Activated CD4-positive, alpha-beta T cell treated with anti-CD3 and anti-CD28 coated beads for 48 hours (primary cell): ENCODE measurements around the gene TEX261.
A peak's percentile ranks its signal among the peaks of the same experiment; 100 is the strongest.
"Not testable (repeated sequence)": the region's sequence is repeated elsewhere in the genome, so short reads cannot be mapped to it uniquely, and the experiment has no call there.

Source experiments
- DNase-seq: peaks from one replicate; pipeline ENCODE4 v3.0.0-alpha.2; 2020

Gene TEX261

DNA sequence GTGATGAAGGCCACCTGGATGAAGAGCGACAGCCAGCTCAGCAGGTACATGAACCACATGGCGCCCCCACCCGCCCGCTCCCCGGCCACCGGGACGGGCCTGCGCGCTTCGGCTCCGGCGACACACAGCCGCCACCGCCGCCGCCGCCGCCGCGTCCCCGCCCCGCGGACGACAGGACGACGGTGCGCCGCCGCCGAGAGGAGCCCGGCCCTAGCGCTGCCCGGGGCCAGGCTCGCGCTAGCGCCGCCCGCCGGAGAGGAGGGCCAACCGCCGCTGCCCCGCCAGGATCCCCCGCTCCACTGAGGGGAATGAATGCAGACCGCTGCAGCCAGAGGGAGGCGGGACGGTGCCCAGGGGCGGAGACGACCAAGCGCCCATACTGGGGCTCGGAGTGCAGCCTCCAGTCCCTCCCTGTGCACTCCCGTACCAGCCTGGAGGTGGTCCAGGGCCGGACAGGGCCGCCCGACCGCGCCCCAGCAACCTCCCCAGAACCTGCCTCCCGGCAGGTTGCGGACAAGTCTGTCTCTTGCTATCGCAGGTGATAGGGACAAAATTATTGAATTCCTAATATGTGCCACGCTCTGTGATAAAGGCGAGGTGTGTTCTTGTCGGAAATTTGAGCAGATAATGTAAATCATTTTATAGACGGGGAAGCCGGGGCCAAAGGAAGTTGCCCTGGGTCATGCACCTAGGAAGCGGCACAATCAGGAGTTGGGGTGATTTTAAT lies at the start of gene TEX261:
Gene TEX261 (minus strand): TSS at position 175 of the 727 bp plus-strand sequence. CDS start 116 bp downstream, at position 59.
- peak; percentile 94 for DNase-seq

DNA sequence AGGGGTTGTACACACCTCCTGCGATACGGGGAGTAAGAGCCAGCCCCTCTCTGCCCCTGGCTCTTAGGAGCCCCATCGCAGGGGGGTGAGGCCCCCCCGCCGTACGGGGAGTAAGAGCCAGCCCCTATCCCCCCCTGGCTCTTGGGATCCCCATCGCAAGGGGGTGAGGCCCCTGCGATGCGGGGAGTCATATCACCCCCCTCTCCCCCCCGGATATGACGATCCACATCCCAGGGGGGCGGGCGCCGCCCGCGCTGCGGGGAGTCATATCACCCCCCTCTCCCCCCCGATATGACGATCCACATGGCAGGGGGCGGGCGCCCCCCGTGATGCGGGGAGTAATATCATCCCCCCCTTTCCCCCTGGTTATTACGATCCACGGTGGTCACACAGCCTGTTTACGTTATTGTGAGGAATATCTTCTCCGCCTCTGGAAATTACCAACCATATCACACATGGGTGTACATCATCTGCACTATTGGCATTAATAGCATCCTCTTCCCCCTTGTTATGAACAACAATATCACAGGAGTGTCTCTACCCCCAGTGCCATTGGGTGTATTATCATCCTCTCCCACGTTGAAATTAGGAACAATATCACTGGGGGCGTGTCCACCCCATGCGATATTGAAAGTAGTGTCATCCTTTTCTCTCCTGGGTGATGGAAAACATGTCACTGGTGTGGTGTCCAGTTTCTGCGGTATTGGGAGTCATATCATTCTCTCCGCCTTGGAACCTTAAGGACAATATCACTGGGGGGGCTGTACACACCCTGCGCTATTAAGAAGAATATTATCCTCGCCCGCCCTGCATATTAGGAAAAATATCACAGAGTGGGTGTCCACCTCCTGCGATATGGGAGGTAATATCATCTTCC lies 49.1 kb upstream of the TEX261 start:
- DNase-seq: no peak

DNA sequence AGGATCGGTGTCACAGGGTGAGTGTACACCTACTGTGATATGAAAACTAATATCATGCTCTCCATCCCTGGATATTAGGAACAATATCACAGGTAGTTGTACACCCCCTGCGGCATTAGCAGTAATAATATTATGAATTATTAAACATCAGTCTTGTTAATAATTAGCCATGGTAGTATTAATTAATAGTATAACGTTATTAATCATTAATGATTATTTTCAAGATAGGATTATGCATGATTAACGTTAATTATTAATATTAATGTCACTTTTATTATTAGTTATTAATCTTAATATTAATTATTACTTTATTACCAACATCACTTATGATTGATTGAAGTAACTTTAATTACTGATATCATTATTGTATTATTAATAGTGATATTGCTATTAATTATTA lies 47.6 kb upstream of the TEX261 start:
- DNase-seq: no peak

DNA sequence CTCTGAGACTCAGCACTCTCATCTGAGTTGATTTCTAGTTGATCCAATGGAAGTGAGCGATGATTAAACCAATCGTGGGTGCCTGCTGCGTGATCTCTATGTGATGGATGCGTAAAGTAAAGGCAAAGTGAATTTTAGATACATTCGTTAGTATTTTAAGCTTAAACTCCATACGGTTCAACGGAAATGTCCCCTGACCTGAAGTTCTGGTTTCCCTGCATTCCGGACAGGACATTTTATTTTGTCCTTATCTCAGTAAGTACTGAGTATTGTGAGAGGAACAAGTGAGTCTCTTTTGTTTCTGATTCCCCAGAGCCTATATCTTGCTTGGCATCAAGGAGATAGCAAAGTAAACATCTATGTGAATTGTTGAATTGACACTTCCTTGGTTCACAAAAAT lies 41.6 kb upstream of the TEX261 start:
- DNase-seq: not testable (repeated sequence)

DNA sequence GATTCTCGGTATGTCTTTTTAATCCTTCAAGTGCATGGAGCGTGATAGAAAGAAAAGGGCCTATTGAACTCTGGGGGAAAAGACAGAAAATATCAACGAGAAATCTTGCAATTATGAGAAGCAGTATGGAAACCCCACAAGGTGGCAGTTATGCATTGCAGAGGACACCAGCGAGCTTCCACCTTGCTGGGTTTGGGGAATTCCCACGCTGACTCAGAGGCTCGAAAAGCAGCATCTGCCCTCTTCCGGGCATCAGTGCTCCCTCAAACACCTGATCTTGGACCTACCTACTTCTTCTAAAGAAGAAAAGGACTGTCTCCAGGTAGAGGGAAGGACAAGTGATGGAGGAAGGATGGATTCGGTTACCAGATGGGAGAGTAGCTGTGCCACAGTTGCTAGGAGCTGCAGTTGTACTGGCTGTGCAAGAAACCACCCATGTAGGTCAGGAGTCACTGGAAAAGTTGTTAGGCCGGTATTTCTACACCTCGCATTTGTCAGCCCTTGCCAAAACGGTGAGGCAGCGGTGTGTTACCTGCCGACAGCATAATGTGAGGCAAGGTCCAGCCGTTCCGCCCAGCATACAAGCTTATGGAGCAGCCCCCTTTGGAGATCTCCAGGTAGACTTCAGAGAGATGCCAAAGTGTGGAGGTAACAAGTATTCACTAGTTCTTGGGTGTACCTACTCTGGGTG lies 29.0 kb upstream of the TEX261 start:
- peak; percentile 80 for DNase-seq

DNA sequence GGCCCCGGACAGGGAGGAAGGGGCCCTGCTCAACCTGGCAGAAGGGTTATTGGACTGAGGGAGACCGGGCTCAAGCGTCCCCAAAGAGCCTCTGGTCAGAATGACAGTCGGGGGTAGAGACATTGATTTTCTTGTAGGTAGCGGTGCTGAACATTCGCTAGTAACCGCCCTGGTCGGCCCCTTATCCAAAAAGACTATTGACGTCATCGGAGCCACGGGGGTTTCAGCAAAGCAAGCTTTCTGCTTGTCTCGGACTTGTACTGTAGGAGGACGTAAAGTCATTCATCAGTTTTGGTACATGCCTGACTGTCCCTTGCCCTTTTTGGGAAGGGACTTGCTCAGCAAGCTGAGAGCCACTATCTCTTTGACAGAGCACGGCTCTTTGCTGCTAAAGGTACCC lies 26.7 kb upstream of the TEX261 start:
- DNase-seq: not testable (repeated sequence)

DNA sequence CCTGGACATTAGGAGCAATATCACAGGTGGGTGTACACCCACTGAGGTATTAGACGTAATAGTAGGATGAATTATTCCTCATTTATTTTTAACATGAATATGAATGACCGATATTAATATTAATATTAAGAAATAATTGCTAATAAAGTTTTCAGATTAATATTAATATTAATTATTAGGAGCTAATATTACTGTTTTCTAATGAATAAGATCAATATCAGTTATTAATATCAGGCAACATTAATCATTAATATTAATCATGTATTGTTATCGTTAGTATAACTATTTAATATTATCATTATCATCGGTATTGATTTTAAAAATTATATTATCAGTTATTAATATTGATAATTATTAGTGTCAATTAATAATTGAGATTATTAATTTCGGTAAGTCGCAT lies 25.3 kb upstream of the TEX261 start:
- not testable (repeated sequence) for DNase-seq

DNA sequence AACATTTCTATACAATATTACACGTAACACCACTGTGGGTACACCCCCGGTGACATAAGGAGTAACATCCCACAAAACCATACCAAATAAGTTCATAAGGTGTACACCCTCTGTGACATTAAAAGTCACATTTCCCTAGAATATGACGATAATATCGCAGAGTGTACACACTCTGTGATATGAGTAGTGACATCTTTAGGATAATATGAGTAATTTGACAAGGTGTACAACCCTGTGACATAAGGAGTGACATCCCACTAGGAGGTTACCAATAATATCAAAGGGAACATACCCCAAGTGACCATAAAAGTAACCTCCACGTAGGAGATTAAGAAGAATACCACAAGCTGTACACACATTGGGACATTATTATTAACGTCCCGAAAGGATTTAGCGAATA lies 24.0 kb upstream of the TEX261 start:
- DNase-seq: no peak

DNA sequence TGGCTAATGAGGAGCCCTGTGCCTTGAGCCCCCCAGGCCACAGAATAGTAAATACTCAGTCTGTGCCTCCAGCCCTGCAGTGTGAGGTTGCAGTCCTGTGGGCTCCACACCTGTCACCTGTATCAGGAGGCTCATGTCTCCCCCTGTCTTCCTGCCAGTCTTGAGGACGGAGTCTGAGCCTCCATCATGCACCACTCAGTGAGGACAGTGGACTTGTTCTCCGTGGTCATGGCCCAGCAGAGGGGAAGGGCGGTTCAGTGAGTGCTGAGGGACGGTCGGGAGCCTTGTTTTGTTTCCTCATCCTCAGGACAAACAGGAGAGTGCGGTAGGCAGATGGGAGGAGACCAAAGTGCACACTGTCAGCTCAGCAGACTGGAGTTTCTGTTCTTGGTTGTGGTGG lies 17.1 kb upstream of the TEX261 start:
- DNase-seq: not testable (repeated sequence)

DNA sequence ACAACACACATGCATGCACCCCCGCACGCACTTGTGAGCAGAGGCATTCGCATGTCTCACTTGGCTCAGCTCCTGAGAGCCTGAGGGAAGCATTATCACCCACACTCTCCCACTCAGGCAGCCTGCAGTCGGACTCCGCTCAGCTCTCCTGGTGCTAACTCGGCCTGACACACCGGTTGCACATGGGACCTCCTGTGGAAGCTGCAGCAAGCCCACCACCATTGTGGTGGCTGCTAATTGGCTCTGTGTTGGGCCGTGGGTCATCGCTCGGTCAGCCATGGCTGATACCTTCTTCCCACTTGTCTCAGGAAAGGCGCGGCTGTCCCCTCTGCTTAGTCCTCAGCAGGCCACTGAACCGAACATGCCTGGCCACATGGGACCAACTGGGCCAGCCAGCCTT lies 13.7 kb upstream of the TEX261 start:
- DNase-seq: no peak

DNA sequence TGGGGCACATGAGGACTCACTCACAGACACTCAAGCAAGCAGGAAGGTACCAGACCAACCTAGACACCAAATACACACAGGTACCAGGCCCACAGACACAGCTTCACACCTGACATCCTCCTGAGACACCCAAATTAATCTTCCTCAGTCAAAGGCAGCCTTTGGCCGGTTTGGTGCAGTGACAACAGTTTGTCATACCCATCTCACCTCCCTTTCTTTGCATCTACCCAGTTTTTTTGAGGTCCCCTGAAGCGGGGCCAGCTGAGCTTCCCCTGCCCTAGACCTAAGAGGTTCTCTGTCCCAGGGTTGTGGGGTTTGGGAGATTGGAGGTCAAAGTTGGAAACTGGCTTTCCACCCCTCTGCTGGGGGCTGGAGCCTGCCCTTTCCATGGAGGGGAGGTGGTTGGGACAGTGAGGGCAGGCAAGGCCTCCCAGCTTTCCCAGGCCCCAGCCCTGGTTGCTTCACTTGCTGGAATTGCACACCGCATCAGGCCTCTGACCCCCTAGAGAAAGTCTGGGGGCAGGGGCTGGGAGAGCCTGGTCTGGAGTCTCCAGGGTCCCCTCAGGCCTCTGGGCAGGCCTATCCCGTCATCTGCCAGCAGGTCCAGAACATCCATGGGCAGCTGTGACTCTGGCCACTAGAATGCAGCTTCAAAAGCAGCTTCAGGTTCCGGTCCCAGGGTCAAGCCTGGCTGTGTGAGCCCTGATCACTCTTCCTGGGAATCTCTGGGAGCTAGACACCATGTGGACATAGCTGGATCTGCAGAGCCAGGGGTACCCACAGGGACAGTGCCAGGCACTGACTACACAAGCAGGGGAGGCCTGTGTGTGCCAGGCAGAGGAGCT lies 12.5 kb upstream of the TEX261 start:
- DNase-seq: no peak

DNA sequence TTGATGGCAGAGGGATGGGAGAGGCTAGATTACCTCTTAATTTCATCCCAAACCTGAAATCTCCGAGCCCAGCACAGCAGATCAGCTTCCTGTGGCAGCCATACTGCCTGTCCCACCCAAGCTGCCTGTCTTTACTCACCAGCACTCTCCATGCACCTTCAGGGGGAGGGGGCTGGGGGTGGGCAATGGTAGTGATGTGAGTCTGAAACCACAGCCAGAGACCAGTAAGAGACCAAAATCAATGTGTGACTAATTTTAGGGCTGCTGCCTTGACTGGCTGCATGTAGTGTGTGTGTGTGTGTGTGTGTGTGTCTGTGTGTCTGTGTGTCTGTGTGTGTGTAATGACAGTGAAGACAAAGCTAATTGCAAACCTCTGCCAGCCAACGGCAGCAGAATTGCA lies 11.7 kb upstream of the TEX261 start:
- DNase-seq: no peak

DNA sequence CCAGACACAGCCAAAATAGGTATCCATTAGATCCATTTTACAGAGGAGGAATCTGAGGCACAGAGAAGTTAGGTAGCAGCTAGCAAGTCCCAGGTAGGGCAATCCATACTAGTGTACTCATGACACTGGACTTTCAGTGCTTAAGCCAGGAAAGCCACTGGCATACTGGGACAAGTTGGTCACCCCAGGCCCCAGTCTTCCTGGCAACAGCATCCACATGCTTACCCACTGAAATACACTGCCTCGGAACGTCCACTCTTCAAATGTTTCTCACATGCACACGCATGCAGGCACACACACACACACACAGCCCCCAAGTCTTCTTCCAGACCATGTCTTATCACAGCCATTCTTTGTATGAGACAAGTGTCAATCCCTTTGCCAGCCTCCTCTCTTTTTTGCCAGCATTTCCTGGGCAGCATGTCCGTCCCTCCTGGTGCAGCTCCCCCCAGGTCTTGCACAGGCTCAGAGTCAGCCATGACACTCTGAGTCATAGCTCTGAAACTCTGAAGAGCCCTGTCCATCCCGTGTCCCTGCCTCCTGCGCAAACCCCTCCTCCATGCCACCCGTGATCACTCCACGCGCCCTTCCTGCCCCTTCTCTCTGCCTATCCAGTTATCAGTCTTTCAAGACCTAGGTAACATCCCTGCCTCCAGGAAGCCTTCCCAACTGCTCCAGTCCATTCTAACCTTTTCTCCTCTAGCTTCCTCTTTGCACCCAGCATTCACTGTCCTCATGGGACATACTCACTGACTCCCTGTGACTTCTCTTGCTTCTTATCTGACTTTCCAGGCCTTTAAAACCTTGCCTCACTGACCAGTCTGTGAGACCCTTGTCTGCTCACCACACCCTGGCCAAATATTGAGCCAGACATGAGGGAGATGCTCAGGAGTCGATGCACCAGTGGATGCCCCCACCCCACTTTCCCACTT lies 10.9 kb upstream of the TEX261 start:
- DNase-seq: no peak

DNA sequence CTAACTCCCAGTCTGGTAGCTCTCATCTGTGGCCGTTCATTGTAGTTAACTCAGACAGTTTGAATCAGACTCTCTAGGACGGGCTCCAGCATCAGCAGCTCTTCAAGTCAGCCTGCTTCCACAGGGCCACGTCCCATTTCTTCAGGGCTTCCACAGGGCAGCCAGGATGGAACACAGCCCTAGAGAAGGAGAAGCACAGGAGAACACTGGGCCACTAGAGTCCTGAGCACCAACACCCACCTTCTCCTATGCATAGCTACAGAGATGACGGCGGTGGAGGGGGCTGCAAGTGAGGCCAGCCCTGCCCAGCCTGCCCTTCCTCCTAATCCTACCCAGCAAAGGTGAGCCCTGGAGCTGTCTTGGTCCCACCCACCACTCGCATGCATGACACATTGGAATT lies 10.2 kb upstream of the TEX261 start:
- DNase-seq: no peak

DNA sequence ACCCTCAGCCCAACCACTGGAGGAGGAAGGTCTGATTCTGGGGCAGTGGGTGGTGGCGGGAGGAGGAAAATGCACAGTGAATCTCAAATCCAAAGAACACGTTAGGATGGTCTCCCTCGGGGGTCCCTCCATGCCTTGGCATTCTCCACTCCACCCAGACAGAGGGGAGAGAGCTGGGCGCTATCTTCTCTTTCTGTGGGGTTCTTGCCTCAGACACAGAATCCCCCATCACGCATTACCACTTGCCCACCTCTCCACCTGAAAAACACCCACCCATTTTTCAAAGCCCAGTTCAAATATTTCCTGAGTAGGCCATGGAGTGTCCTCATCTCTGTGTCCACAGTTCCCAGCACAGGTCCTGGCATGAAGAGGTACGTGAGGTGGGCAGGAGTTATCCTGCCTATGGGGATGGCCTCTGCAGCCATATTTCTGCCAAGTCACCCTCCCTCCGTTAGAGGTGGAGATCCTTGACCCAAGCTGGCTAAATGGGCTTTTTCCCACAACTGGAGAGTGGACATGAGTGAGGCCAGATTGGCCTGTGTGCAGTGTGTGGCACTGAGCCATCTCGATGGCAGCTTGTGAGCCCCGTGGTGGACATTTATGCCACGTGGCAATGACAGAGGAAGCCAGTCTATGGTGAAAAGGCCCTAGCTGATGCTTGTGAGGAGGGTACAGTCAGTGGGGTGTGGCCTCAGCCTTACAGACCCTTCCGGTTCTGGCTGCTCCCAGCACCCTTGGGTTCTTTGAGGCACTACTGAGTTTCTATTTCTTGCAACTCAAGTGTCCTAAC lies 9.5 kb upstream of the TEX261 start:
- no peak for DNase-seq

DNA sequence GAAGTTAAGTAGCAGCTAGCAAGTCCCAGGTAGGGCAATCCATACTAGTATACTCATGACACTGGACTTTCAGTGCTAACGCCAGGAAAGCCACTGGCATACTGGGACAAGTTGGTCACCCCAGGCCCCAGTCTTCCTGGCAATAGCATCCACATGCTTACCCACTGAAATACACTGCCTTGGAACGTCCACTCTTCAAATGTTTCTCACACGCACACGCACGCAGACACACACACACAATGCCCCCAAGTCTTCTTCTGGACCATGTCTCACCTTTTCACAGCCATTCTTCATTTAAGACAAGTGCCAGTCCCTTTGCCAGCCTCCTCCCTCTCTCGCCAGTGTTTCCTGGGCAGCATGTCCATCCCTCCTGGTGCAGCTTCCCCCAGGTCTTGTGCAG lies 8.7 kb upstream of the TEX261 start:
- no peak for DNase-seq

DNA sequence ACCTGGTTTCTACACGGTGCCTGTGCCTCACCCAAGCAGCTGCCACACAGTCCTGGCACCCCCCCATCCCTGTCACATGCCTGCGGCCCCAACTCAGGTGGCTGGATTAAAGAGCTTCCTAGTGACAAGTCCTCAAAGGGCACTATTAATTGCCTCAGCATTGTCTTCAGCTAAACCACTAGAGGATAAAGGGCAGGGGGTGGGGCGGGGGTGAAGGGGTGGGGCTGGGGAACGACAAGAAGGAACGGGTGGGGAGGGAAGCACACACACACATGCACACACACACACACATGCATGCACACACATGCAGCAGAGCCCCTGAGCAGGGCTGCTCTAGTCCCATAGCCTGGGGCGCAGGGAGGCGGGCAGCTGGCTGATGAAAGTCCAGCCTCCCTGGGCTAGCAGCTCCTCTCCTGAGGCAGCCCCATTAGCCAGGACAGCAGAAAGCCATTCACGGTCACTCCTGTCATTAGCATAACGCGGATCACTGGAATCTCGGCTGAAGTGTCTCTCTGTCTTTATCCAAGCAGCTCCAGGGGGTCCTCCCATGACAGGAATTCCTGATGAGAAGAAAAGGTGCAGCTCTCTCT lies 7.4 kb upstream of the TEX261 start:
- no peak for DNase-seq

DNA sequence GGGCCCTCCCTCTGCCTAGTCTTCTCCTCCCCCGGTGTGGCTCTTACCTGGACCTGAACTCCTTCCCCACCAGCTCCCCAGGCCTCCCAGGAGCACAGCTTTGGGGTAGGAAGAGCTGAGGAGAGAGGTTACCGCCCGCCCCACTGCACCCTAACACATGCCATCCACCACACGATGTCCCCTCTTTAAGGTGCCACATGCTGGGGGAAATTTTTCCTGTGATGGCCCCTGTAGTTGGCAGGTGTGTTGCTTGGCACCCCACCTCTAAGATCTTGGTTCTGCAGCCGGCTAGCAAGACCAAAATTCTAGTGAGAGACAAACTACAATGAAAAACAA lies 6.9 kb upstream of the TEX261 start:
- no peak for DNase-seq

DNA sequence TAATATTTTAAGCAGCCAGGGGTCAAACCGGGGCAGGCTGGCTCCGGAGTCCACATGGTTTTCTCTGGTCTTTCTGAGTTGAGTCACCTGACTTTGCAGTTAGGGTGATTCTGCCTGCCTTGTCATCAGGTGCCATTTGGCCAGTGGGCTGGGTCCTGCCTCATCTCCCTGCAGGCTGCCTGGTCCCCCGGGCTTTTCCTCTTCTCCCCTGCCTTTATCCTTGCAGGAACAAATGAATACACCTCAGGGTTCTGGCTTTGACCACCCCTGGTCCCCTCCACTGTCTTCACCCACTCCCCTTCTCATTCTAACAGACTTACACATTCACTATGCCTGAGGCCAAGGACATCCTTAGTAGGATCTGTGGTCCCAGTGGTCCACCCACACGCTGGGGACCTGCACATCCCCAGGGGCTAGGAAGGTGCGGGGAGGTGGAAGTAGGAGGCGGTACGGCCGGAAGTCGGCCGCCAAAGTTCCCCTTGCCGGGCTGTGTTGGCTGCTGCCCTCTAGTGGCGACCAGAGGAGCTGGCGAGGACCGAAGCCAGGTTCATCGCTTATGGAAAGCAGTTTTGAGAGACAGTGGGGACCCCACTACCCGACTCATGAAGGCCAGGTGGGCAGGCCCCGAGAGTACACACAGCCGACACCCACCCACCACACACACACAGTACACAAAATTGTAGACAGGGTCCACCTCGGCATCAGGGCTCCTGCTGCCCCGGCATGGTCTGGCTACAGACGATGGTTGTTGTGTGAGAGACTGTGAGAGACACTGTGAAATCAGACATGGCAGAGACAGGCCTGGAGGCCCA lies 6.3 kb upstream of the TEX261 start:
- DNase-seq: peak; percentile 87
